GM12891 (cell line): ENCODE results near the gene CPS1.

Experiments
- PAX5 ChIP-seq: IDR thresholded peaks from 2 replicates; pipeline ENCODE4 v1.6.1; 2011; ENCODE audit warnings: low read length, moderate library complexity, mild to moderate bottlenecking; ENCODE audit not compliant: insufficient read depth, severe bottlenecking
- POLR2A ChIP-seq: IDR thresholded peaks from 2 replicates; pipeline ENCODE4 v1.6.1; 2011; ENCODE audit warnings: low read depth, low read length, control low read depth
- POLR2AphosphoS5 ChIP-seq: IDR thresholded peaks from 2 replicates; pipeline ENCODE4 v1.6.1; 2011; ENCODE audit warnings: low read depth, low read length, control low read depth
- POU2F2 ChIP-seq: IDR thresholded peaks from 2 replicates; pipeline ENCODE4 v1.6.1; 2011; ENCODE audit warnings: low read depth, mild to moderate bottlenecking, control low read depth, low read length, moderate library complexity
- SPI1 ChIP-seq: IDR thresholded peaks from 2 replicates; pipeline ENCODE4 v1.6.1; 2011; ENCODE audit warnings: low read depth, low read length, control low read depth
- TAF1 ChIP-seq: IDR thresholded peaks from 2 replicates; pipeline ENCODE4 v1.6.1; 2011; ENCODE audit warnings: low read depth, low read length, control low read depth

- TF ChIP-seq POLR2A, result no peak
- TF ChIP-seq SPI1, result no peak
- no peak for TF ChIP-seq TAF1
- no peak for TF ChIP-seq POLR2AphosphoS5
- no peak for TF ChIP-seq POU2F2
- no peak for TF ChIP-seq PAX5
Measured at GRCh38 chr2:210635257-210635656, 78.9 kb downstream of the CPS1 start.
